Vagina (tissue), 2 donors: ENCODE measurements around the gene TNN. TPM values are rescaled to one million over a fixed set of nuclear protein-coding genes. Genes with fewer than 3 reads are reported as not detected.

ENCODE experiments used
- DNase-seq, 2 donors: peaks; one replicate each; pipeline ENCODE4 v3.0.0-alpha.2; 2017; ENCODE audit errors: extremely low spot score in 2 of 2
- H3K27ac ChIP-seq: fragments of 200-600 bp; sonication (generic); one replicate; pipeline ENCODE4 v1.5.1; 2019
- H3K27me3 ChIP-seq: fragments of 200-600 bp; sonication (generic); one replicate; pipeline ENCODE4 v1.5.1; 2019
- H3K36me3 ChIP-seq, 2 donors: fragments of 200-600 bp; sonication (generic); one replicate each; pipeline ENCODE4 v1.5.1; 2017 to 2019
- H3K4me1 ChIP-seq: fragments of 200-600 bp; sonication (generic); one replicate; pipeline ENCODE4 v1.5.1; 2019
- H3K4me3 ChIP-seq, 2 donors: fragments of 200-600 bp; sonication (generic); 1 replicate in 1 of 2; 2 replicates in 1 of 2; pipeline ENCODE4 v1.5.1; 2016 to 2019
- H3K9me3 ChIP-seq: fragments of 200-600 bp; sonication (generic); one replicate; pipeline ENCODE4 v1.5.1; 2019
- CTCF ChIP-seq, 3 experiments: fragments of 450-650 bp in 2 of 3; fragments of 200-600 bp in 1 of 3; sonication (generic) in 1 of 3; IDR thresholded peaks; one replicate each; pipeline ENCODE4 v1.5.1; 2017 to 2019; ENCODE audit warnings: antibody characterized with exemption in 3 of 3, mild to moderate bottlenecking in 2 of 3, moderate library complexity in 2 of 3
- POLR2A ChIP-seq, 2 donors: fragments of 450-650 bp; IDR thresholded peaks; one replicate each; pipeline ENCODE4 v1.6.1; 2017; ENCODE audit warnings: antibody characterized with exemption in 2 of 2, mild to moderate bottlenecking in 2 of 2, moderate library complexity in 2 of 2
- POLR2AphosphoS5 ChIP-seq, 2 donors: sonication (generic); formaldehyde crosslinking; IDR thresholded peaks; one replicate each; pipeline ENCODE4 v1.9.0; 2017; ENCODE audit warnings: antibody characterized with exemption in 2 of 2, mild to moderate bottlenecking in 2 of 2, low read depth in 1 of 2; ENCODE audit not compliant: insufficient read depth in 1 of 2
- intact Hi-C: fragments of 100-400 bp; cut with DNase I; formaldehyde crosslinking; loops from one replicate; pipeline ENCODE4 v1.15.1; 2023
- total RNA-seq: library from RNA; depleted of rRNA; stranded (reverse); fragments of >200 nt; gene quantifications from one replicate; pipeline ENCODE4 v1.2.3, GENCODE V29; 2016

Gene TNN
- total RNA-seq, 1 donor from 2014 or later: not detected

DNA sequence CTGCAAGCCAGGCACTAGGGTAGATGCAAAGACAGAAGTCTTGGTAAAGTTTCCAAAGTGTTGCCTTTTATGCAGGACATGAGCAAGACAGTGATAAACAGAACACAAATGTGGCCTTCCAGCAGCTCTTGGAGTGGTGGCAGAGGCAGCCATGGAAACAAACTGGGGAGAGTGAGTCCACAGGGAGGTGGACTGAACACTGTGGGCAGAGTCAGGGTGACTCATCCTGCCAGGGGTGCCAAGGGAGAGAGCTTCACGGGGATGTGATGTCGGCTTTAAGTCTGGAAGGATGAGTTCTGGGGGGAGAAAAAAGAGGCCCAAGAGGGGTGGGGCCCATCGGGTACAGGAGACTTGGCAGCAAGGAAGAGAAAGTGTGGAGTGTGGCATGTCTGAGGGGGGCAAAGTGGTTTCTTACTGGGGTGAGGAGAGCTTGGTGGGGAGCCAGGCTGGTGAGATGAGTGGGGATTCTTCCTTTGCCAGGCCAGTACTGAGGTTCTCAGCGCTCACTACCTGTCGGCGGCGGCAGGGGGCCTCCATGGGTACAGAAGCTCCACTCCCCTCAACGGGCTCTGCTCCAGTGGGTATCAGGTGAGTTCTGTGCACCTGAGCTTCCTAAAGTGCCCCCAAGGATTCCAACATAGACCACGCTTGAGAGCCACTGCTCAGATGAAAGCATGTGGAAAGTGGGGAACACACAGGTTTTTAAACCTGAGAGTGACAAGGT lies 83.1 kb downstream of the TNN start:
- no peak for DNase-seq
- no peaks in the 10 kb centered on the region for H3K27me3 ChIP-seq
- TF ChIP-seq POLR2A (IDR thresholded peaks at IDR 0.05) (no peak), CTCF (IDR thresholded peaks at IDR 0.05) (no peak), POLR2AphosphoS5 (IDR thresholded peaks at IDR 0.05; ENCODE audit: insufficient read depth in 1 of 2, low read depth in 1 of 2) (no peak)
- H3K4me3 ChIP-seq: no peak overlapping the region
- H3K4me1 ChIP-seq: no peaks in the 10 kb centered on the region
- no peaks in the 10 kb centered on the region for H3K9me3 ChIP-seq
- no peak overlapping the region for H3K27ac ChIP-seq
- H3K36me3 ChIP-seq: no peaks in the 10 kb centered on the region
- intact Hi-C loops: loop anchor here (2.0 to 10.0 kb wide), 3 partner anchors 74 to 1694 kb away; no protein-coding TSS in a partner anchor

DNA sequence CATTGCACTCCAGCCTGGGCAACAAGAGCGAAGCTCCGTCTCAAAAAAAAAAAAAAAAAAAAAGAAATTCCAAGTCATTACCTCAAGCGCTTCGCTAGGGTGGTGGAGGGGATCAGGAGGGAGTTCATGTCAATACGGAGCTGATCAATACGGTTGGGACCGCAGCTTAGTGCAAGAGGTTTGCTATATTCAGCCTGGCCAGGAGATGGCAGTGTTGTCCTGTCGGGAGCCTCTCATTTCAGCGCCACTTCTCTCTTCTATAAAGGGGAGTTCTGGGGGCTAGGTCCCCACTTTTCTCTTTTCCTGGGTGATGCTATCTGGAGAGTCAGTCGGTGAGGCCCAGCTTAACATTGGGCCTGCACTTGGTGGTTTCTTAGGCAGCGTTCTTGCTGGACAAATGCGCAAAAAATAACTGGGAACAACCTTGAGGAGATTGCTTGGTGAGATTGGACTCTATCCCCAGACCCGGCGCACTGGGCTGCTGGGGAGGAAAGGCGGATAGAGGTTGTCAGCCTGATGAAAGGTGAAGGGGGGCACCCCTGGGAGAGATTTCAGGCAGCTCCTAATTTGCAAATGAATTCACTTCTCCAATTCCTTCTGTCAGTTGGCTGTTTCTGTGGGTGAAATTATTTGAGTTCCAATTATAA lies 84.5 kb downstream of the TNN start:
- no peak overlapping the region for H3K27ac ChIP-seq
- no peaks in the 10 kb centered on the region for H3K36me3 ChIP-seq
- peak; percentile 74 to 90 (median 83) for TF ChIP-seq CTCF (IDR thresholded peaks at IDR 0.05)
- TF ChIP-seq POLR2A (IDR thresholded peaks at IDR 0.05): no peak
- H3K4me1 ChIP-seq: no peaks in the 10 kb centered on the region
- no peaks in the 10 kb centered on the region for H3K27me3 ChIP-seq
- intact Hi-C loops: loop anchor here (10.0 kb wide), 2 partner anchors 73 to 1693 kb away; no protein-coding TSS in a partner anchor
- no peak overlapping the region for H3K4me3 ChIP-seq
- no peaks in the 10 kb centered on the region for H3K9me3 ChIP-seq
- no peak for DNase-seq

GRCh38 chr1:175154629-175155472 lies 87.2 kb downstream of the TNN start:
- no peaks in the 10 kb centered on the region for H3K4me1 ChIP-seq
- H3K9me3 ChIP-seq: no peaks in the 10 kb centered on the region
- peak; percentile 87 to 97 (median 96) for TF ChIP-seq CTCF (IDR thresholded peaks at IDR 0.05)
- TF ChIP-seq POLR2AphosphoS5 (IDR thresholded peaks at IDR 0.05; ENCODE audit: insufficient read depth in 1 of 2, low read depth in 1 of 2): no peak
- DNase-seq: no peak
- no peak overlapping the region for H3K27ac ChIP-seq
- peaks cover 0 to 2% of the 10 kb centered on the region in 2 donors for H3K36me3 ChIP-seq
- H3K4me3 ChIP-seq: no peak overlapping the region
- intact Hi-C loops: loop anchor here (10.0 kb wide), 2 partner anchors 70 to 1690 kb away; no protein-coding TSS in a partner anchor
- H3K27me3 ChIP-seq: no peaks in the 10 kb centered on the region

DNA sequence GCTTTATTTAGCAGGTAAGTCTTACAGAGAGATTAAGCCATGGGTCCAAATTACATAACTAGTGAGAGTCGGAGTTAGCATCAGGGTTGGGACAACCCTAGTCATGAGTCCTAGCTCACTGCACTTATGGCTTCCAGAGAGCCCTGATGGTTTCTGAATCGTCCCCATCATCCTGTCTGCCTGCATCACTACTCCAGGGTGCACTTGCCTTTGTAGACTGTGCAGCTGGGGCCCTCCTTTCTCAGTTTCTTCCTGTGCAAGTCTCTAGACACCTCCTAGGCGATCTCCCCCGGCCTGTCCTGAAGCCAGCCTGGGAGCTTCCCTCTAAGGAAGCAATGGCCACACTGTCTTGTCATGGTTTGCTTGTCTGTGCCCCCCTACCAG lies 87.8 kb downstream of the TNN start:
- Histone ChIP-seq H3K9me3 (no peaks in the 10 kb centered on the region), H3K4me1 (no peaks in the 10 kb centered on the region), H3K36me3 (peaks cover 0 to 8% of the 10 kb centered on the region in 2 donors), H3K27ac (no peak overlapping the region), H3K27me3 (no peaks in the 10 kb centered on the region), H3K4me3 (no peak overlapping the region)
- DNase-seq: no peak
- intact Hi-C loops: loop anchor here (10.0 kb wide), 2 partner anchors 69 to 1689 kb away; no protein-coding TSS in a partner anchor
- TF ChIP-seq CTCF (IDR thresholded peaks at IDR 0.05) (no peak), POLR2AphosphoS5 (IDR thresholded peaks at IDR 0.05; ENCODE audit: insufficient read depth in 1 of 2, low read depth in 1 of 2) (no peak), POLR2A (IDR thresholded peaks at IDR 0.05) (no peak)
